GM10248 (cell line): ENCODE results near the gene TUBD1.
"Not testable (repeated sequence)": the region's sequence is repeated elsewhere in the genome, so short reads cannot be mapped to it uniquely, and the experiment has no call there.

Experiments used
- CTCF ChIA-PET: fragments of 300-600 bp; sonication (Branson Sonifier 250); formaldehyde crosslinking; extraction: SDS; loops from one replicate; lab custom pipeline; 2021; ENCODE audit warnings: antibody characterized with exemption; lab: Yijun Ruan, JAX
- POLR2A ChIA-PET: fragments of 350-650 bp; sonication (Branson Sonifier 250); formaldehyde crosslinking; extraction: SDS; loops from one replicate; lab custom pipeline; 2020; ENCODE audit warnings: antibody characterized with exemption; lab: Yijun Ruan, JAX
- DNase-seq: peaks from one replicate; pipeline ENCODE4 v3.0.0; 2012; ENCODE audit errors: extremely low spot score
- TF ChIP-seq, protein P1 (sequence below): IDR thresholded peaks from 2 replicates; pipeline ENCODE4 v1.5.1; 2012; ENCODE audit warnings: mild to moderate bottlenecking, low read depth; ENCODE audit errors: extremely low read depth, missing control alignments, control extremely low read depth

TUBD1 gene

DNA sequence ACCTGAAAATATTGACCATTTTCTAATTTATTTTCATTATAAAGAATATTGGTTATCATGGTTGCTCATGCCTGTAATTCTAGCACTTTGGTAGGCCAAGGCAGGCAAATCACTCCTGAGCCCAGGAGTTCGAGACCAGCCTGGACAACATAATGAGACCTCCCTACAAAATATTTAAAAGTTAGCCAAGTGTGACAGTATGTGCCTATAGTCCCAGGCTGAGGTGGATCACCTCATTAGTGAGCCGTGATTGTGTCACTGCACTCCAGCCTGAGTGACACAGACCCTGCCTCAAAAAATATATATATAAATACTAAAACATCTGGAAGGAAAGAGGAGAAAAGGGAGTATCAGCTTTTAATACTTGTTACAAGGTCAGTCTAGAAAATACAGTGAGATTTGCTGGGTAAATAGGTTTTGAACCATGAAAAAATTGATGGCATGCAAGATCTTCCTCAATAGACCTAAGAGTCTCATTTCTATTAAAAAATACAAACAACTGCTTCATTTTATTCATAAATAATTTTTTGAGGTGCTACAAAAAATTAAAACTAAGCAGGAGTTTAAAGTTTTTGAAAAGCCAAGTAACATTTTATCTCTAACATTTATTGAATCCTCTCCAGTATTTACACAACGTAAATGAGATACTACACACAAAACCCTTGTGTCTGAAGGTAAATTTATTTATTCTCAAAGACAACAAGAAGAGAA, 47.7 kb downstream of the TUBD1 start:
- ChIA-PET CTCF (interaction anchor here (1.5 to 5.7 kb wide), 3 partner anchors 81 to 100 kb away, joined by 3 to 50 read pairs (median 6); no protein-coding TSS in a partner anchor), POLR2A (interaction anchor here (0.6 kb wide), 1 partner anchor 58 kb away, joined by 3 read pairs; no protein-coding TSS in a partner anchor)
- DNase-seq, result no peak
- TF ChIP-seq, protein P1, sequence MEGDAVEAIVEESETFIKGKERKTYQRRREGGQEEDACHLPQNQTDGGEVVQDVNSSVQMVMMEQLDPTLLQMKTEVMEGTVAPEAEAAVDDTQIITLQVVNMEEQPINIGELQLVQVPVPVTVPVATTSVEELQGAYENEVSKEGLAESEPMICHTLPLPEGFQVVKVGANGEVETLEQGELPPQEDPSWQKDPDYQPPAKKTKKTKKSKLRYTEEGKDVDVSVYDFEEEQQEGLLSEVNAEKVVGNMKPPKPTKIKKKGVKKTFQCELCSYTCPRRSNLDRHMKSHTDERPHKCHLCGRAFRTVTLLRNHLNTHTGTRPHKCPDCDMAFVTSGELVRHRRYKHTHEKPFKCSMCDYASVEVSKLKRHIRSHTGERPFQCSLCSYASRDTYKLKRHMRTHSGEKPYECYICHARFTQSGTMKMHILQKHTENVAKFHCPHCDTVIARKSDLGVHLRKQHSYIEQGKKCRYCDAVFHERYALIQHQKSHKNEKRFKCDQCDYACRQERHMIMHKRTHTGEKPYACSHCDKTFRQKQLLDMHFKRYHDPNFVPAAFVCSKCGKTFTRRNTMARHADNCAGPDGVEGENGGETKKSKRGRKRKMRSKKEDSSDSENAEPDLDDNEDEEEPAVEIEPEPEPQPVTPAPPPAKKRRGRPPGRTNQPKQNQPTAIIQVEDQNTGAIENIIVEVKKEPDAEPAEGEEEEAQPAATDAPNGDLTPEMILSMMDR, result no peak

DNA sequence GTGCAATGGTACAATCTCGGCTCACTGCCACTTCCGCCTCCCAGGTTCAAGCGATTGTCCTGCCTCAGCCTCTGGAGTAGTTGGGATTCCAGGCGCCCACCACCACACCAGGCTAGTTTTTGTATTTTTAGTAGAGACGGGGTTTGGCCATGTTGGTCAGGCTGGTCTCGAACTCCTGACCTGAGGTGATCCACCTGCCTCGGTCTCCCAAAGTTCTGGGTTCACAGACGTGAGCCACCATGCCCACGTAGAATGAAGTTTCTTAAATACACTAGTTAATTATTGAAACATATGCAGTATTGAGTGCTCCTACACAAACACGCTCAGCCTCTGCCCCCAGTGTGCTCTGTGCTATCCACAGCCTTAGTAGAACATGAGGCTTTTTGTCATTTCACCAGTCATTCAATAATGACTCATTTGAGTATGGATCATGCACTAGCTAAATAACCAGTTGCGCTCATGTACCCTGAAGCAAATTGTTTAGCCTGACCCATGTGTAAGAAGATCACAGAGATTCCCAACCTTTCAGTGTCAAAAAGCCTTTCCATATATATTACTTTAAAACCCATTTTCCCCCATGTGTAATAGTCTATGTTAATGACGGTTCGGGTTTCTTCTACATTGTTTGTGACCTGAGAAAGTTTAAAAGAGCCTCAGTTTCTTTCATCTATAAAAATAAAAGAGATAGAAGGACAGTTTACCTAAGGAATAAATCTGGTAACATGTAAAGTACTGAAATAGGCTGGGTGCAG, 49.7 kb downstream of the TUBD1 start:
- DNase-seq, result peak; percentile 39
- TF ChIP-seq, protein P1, result no peak
- ChIA-PET CTCF (interaction anchor here (7.6 kb wide), 1 partner anchor 90 kb away, joined by 93 read pairs; no protein-coding TSS in a partner anchor), POLR2A (interaction anchor here (0.6 to 1.9 kb wide), 10 partner anchors 10 to 136 kb away, joined by 3 to 7 read pairs (median 4); partner anchors contain the start of genes PTRH2 and VMP1)

DNA sequence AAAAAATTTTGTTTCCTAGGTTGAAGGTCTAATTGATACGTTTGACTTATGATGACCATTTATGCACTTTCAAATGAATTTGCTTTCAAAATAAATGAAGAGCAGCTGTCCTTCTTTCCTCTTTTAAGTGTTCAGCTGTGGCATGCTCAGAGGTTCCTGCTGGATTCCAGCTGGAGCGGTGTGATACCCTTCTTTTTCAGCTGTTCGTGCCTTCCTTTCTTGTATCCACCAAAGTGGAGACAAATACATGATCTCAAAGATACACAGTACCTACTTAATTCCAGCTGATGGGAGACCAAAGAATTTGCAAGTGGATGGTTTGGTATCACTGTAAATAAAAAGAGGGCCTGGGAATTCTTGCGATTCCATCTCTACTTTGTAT, 50.9 kb downstream of the TUBD1 start:
- POLR2A ChIA-PET, result interaction anchor here (0.6 to 1.9 kb wide), 4 partner anchors 12 to 135 kb away, joined by 3 to 5 read pairs (median 4); partner anchors contain the start of genes PTRH2 and VMP1
- CTCF ChIA-PET, result interaction anchor here (1.2 to 7.6 kb wide), 5 partner anchors 10 to 89 kb away, joined by 3 to 93 read pairs (median 5); no protein-coding TSS in a partner anchor

DNA sequence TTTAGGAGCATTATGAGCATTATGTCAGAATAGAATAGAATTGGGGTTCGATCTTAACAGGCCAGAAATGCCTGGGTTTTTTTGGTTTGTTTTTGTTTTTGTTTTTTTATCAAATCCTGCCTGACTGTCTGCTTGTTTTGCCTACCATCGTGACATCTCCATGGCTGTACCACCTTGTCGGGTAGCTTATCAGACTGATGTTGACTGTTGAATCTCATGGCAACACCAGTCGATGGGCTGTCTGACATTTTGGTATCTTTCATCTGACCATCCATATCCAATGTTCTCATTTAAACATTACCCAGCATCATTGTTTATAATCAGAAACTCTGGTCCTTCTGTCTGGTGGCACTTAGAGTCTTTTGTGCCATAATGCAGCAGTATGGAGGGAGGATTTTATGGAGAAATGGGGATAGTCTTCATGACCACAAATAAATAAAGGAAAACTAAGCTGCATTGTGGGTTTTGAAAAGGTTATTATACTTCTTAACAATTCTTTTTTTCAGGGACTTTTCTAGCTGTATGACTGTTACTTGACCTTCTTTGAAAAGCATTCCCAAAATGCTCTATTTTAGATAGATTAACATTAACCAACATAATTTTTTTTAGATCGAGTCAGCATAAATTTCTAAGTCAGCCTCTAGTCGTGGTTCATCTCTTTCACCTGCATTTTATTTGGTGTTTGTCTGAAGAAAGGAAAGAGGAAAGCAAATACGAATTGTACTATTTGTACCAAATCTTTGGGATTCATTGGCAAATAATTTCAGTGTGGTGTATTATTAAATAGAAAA, 51.5 kb downstream of the TUBD1 start:
- ChIA-PET POLR2A (interaction anchor here (0.5 to 1.6 kb wide), 3 partner anchors 12 to 80 kb away, joined by 3 to 4 read pairs (median 3); no protein-coding TSS in a partner anchor), CTCF (interaction anchor here (1.2 to 7.6 kb wide), 6 partner anchors 11 to 88 kb away, joined by 3 to 93 read pairs (median 8); no protein-coding TSS in a partner anchor)
- DNase-seq, result not testable (repeated sequence)

More for the DNA sequence above, 50.9 kb downstream of the TUBD1 start:
- DNase-seq, result not testable (repeated sequence)

DNA sequence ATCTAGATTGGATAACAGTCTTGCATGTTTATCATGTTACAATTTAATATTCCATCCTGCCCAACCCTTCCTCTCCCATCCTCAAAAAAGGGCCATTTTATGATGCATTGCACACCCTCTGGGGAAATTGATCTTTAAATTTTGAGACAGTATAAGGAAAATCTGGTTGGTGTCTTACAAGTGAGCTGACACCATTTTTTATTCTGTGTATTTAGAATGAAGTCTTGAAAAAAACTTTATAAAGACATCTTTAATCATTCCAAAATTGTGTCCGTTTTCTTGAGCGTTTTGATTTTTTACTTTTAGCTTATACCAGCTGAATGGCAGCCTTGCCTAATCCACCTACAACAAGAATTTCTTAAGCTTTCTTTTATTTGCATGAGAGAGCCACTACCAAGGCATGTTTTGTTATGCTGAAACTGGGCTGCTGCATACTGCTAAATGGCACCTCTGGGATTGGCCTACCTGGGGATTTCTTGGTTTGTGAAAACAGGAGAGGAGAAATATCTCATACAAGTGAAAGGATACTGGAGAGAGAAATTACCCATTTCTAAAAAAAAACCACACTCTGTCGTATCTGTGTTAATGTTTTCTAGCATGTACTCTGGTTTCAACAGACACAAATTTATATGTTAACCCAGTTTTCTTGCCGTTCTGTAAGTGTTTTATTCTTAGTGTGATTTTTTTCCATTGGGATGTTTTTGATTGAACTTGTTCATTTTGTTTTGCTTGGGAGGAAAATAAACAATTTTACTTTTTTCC, 52.2 kb downstream of the TUBD1 start:
- ChIA-PET CTCF (interaction anchor here (0.8 to 7.6 kb wide), 5 partner anchors 11 to 88 kb away, joined by 3 to 93 read pairs (median 12); no protein-coding TSS in a partner anchor), POLR2A (interaction anchor here (0.5 to 3.2 kb wide), 2 partner anchors 11 to 86 kb away, joined by 3 to 11 read pairs; no protein-coding TSS in a partner anchor)
- TF ChIP-seq, protein P1, result no peak
- no peak for DNase-seq

DNA sequence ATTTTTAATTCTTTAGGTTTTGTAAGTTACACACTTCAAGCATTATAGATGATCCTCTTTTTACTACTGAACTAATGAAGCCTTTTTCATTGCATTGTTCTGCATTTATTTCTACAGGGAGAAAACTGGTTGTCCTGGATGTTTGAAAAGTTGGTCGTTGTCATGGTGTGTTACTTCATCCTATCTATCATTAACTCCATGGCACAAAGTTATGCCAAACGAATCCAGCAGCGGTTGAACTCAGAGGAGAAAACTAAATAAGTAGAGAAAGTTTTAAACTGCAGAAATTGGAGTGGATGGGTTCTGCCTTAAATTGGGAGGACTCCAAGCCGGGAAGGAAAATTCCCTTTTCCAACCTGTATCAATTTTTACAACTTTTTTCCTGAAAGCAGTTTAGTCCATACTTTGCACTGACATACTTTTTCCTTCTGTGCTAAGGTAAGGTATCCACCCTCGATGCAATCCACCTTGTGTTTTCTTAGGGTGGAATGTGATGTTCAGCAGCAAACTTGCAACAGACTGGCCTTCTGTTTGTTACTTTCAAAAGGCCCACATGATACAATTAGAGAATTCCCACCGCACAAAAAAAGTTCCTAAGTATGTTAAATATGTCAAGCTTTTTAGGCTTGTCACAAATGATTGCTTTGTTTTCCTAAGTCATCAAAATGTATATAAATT, 53.0 kb downstream of the TUBD1 start:
- POLR2A ChIA-PET, result interaction anchor here (0.5 to 3.2 kb wide), 5 partner anchors 10 to 227 kb away, joined by 3 to 11 read pairs (median 3); partner anchors contain the start of gene CLTC
- TF ChIP-seq, protein P1, result no peak
- CTCF ChIA-PET, result interaction anchor here (0.6 to 7.6 kb wide), 12 partner anchors 9 to 95 kb away, joined by 3 to 93 read pairs (median 5); no protein-coding TSS in a partner anchor
- no peak for DNase-seq
